Esophagus muscularis mucosa (tissue), 4 donors: ENCODE measurements around the gene BFSP1. TPM values are rescaled to one million over a fixed set of nuclear protein-coding genes. Genes with fewer than 3 reads are reported as not detected.

Experiments
- DNase-seq: peaks from one replicate; pipeline ENCODE4 v3.0.0-alpha.2; 2017; ENCODE audit errors: extremely low spot score
- H3K27ac ChIP-seq, 4 donors: fragments of 200-600 bp; sonication (generic); replicated peaks in 1 of 4; 1 replicate in 3 of 4; 2 replicates in 1 of 4; pipeline ENCODE4 v1.5.1; 2016 to 2019; ENCODE audit warnings: mild to moderate bottlenecking in 1 of 4
- H3K27me3 ChIP-seq, 4 donors: fragments of 200-600 bp; sonication (generic); one replicate each; pipeline versions ENCODE4 v1.5.1 to v1.6.0; 2016 to 2019
- H3K36me3 ChIP-seq, 4 donors: fragments of 200-600 bp; sonication (generic); one replicate each; pipeline ENCODE4 v1.5.1; 2016 to 2019
- H3K4me1 ChIP-seq, 4 donors: fragments of 200-600 bp; sonication (generic); one replicate each; pipeline ENCODE4 v1.5.1; 2016 to 2019
- H3K4me3 ChIP-seq, 4 donors: fragments of 200-600 bp; sonication (generic); 1 replicate in 2 of 4; 2 replicates in 2 of 4; pipeline ENCODE4 v1.5.1; 2016 to 2019; ENCODE audit warnings: mild to moderate bottlenecking in 4 of 4, moderate library complexity in 1 of 4
- H3K9me3 ChIP-seq, 4 donors: fragments of 200-600 bp; sonication (generic); 1 replicate in 3 of 4; 2 replicates in 1 of 4; pipeline ENCODE4 v1.5.1; 2016 to 2019
- EP300 ChIP-seq: sonication (generic); formaldehyde crosslinking; IDR thresholded peaks from one replicate; pipeline ENCODE4 v1.6.1; 2017; ENCODE audit warnings: antibody characterized with exemption
- POLR2A ChIP-seq: fragments of 450-650 bp; IDR thresholded peaks from one replicate; pipeline ENCODE4 v1.6.1; 2017; ENCODE audit warnings: antibody characterized with exemption, moderate library complexity, mild to moderate bottlenecking, low read depth
- POLR2AphosphoS5 ChIP-seq, 2 donors: sonication (generic); formaldehyde crosslinking; IDR thresholded peaks; one replicate each; pipeline ENCODE4 v1.6.1; 2017; ENCODE audit warnings: antibody characterized with exemption in 2 of 2
- WGBS: methylation state at CpG from one replicate; pipeline ENCODE4 v1.1.5; 2018; 5-methylcytosine and 5-hydroxymethylcytosine counted together
- intact Hi-C: fragments of 100-400 bp; cut with DNase I; formaldehyde crosslinking; loops from one replicate; pipeline ENCODE4 v1.15.1; 2023
- total RNA-seq, 4 donors: library from RNA; depleted of rRNA; stranded (reverse); fragments of >200 nt; gene quantifications; one replicate each; pipeline versions ENCODE4 v1.1.0 to v1.2.1, GENCODE V29; 2016
- TF ChIP-seq, protein P1 (sequence below), 3 experiments: fragments of 200-600 bp in 2 of 3; fragments of 450-650 bp in 1 of 3; sonication (generic) in 2 of 3; IDR thresholded peaks; one replicate each; pipeline ENCODE4 v1.5.1; 2017 to 2019; ENCODE audit warnings: antibody characterized with exemption in 3 of 3, mild to moderate bottlenecking in 2 of 3, moderate library complexity in 1 of 3

BFSP1 gene
- total RNA-seq, 4 donors from 2014 or later: 2.7 to 7.3 (median 6.4) TPM

DNA sequence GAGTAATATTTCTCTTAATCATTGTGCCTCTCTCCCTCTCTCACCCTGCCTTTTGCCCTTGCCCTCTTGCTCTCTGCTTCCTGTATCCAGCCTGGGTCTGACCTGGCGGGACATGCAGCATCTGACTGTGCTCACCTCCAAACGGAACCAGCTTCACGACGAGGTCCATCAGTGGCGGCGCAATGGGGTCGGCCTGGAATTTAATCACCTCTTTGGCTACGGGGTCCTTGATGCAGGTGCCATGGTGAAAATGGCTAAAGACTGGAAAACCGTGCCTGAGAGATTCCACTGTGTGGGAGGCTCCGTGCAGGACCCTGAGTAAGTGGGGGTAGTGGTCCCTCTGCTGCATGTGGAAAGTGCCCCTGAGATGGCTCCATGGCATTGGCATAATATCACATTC is 65.9 kb downstream of the BFSP1 start:
- 93% methylated on average over 10 of the region's 10 CpGs for WGBS
- DNase-seq: peak; percentile 77

DNA sequence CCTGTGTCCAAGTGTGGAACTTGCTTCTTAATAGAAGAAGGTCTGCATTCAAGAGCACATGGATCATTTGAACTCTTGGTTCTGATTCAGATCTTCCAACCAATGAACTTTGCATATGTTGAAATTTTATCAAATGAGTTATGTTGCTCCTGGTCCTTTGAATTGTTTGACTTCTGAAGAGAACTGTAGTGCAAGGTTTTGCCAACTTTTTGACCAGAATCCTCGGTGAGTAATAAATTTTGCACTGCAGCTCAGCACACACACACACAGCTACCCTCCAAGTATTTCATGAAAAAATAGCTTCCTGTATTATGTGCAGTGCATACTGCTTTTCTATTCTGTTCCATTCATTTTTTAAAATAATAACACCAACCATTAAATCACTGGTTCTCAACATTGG is 67.5 kb downstream of the BFSP1 start:
- no peak for DNase-seq
- TF ChIP-seq, protein P1, sequence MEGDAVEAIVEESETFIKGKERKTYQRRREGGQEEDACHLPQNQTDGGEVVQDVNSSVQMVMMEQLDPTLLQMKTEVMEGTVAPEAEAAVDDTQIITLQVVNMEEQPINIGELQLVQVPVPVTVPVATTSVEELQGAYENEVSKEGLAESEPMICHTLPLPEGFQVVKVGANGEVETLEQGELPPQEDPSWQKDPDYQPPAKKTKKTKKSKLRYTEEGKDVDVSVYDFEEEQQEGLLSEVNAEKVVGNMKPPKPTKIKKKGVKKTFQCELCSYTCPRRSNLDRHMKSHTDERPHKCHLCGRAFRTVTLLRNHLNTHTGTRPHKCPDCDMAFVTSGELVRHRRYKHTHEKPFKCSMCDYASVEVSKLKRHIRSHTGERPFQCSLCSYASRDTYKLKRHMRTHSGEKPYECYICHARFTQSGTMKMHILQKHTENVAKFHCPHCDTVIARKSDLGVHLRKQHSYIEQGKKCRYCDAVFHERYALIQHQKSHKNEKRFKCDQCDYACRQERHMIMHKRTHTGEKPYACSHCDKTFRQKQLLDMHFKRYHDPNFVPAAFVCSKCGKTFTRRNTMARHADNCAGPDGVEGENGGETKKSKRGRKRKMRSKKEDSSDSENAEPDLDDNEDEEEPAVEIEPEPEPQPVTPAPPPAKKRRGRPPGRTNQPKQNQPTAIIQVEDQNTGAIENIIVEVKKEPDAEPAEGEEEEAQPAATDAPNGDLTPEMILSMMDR (IDR thresholded peaks at IDR 0.05): no peak
- TF ChIP-seq POLR2A (no peak), POLR2AphosphoS5 (IDR thresholded peaks at IDR 0.05) (no peak), EP300 (no peak)
- intact Hi-C loops: no loop called here
- H3K4me1 ChIP-seq: no peaks in the 10 kb centered on the region
- no peak overlapping the region for H3K27ac ChIP-seq
- H3K4me3 ChIP-seq: no peak overlapping the region
- H3K27me3 ChIP-seq: no peaks in the 10 kb centered on the region
- H3K36me3 ChIP-seq: no peaks in the 10 kb centered on the region
- H3K9me3 ChIP-seq: no peaks in the 10 kb centered on the region
- WGBS: 67% methylated on average over 1 of the region's 1 CpG

More for the DNA sequence above, 65.9 kb downstream of the BFSP1 start:
- TF ChIP-seq, protein P1 (IDR thresholded peaks at IDR 0.05): no peak
- TF ChIP-seq EP300 (no peak), POLR2A (no peak), POLR2AphosphoS5 (IDR thresholded peaks at IDR 0.05) (no peak)
- Histone ChIP-seq H3K4me3 (no peak overlapping the region), H3K9me3 (no peaks in the 10 kb centered on the region), H3K36me3 (no peaks in the 10 kb centered on the region), H3K27ac (no peak overlapping the region), H3K27me3 (no peaks in the 10 kb centered on the region), H3K4me1 (no peaks in the 10 kb centered on the region)
- intact Hi-C loops: no loop called here

- TF ChIP-seq POLR2A (no peak), EP300 (no peak), POLR2AphosphoS5 (IDR thresholded peaks at IDR 0.05) (no peak)
- TF ChIP-seq, protein P1 (IDR thresholded peaks at IDR 0.05): no peak
- Histone ChIP-seq H3K27ac (no peak overlapping the region), H3K4me3 (no peak overlapping the region), H3K36me3 (no peaks in the 10 kb centered on the region), H3K9me3 (no peaks in the 10 kb centered on the region), H3K27me3 (no peaks in the 10 kb centered on the region), H3K4me1 (no peaks in the 10 kb centered on the region)
- DNase-seq: no peak
- intact Hi-C loops: no loop called here
- WGBS: 68% methylated on average over 3 of the region's 3 CpGs
These were observed 69.2 kb downstream of the BFSP1 start for GRCh38 chr20:17461941-17462340.

- intact Hi-C loops: no loop called here
- Histone ChIP-seq H3K36me3 (no peaks in the 10 kb centered on the region), H3K4me3 (no peak overlapping the region), H3K9me3 (no peaks in the 10 kb centered on the region), H3K27ac (no peak overlapping the region), H3K4me1 (no peaks in the 10 kb centered on the region), H3K27me3 (peaks cover 0 to 10% (median 0%) of the 10 kb centered on the region in 4 donors)
- DNase-seq: no peak
- TF ChIP-seq POLR2AphosphoS5 (IDR thresholded peaks at IDR 0.05) (no peak), POLR2A (no peak), EP300 (no peak)
- TF ChIP-seq, protein P1 (IDR thresholded peaks at IDR 0.05): no peak
- 63% methylated on average over 2 of the region's 2 CpGs for WGBS
These were observed 71.1 kb downstream of the BFSP1 start for GRCh38 chr20:17460119-17460518.

GRCh38 chr20:17457588-17458190 is 73.5 kb downstream of the BFSP1 start:
- TF ChIP-seq POLR2AphosphoS5 (IDR thresholded peaks at IDR 0.05): no peak
- H3K9me3 ChIP-seq: no peaks in the 10 kb centered on the region
- 82% methylated on average over 6 of the region's 6 CpGs for WGBS
- no peaks in the 10 kb centered on the region for H3K36me3 ChIP-seq
- peaks cover 0 to 27% (median 0%) of the 10 kb centered on the region in 4 donors for H3K27me3 ChIP-seq
- intact Hi-C loops: no loop called here
- no peak overlapping the region for H3K4me3 ChIP-seq
- no peaks in the 10 kb centered on the region for H3K4me1 ChIP-seq
- DNase-seq: no peak
- no peak overlapping the region for H3K27ac ChIP-seq
